H4 (cell line): ENCODE results near the gene SMIM12. TPM values are rescaled to one million over a fixed set of nuclear protein-coding genes. Genes with fewer than 3 reads are reported as not detected.
A peak's percentile ranks its signal among the peaks of the same experiment; 100 is the strongest.

Source experiments
- DNase-seq: peaks from one replicate; pipeline ENCODE4 v3.0.0-alpha.2; 2015; ENCODE audit warnings: low spot score
- total RNA-seq: library from RNA; depleted of rRNA; stranded (reverse); fragments of >200 nt; shearing (Covaris generic); gene quantifications from 2 replicates; pipeline ENCODE4 v1.2.3, GENCODE V29; 2014

Gene SMIM12
- total RNA-seq, 1 experiment from 2014 or later, result 34.9 TPM

DNA sequence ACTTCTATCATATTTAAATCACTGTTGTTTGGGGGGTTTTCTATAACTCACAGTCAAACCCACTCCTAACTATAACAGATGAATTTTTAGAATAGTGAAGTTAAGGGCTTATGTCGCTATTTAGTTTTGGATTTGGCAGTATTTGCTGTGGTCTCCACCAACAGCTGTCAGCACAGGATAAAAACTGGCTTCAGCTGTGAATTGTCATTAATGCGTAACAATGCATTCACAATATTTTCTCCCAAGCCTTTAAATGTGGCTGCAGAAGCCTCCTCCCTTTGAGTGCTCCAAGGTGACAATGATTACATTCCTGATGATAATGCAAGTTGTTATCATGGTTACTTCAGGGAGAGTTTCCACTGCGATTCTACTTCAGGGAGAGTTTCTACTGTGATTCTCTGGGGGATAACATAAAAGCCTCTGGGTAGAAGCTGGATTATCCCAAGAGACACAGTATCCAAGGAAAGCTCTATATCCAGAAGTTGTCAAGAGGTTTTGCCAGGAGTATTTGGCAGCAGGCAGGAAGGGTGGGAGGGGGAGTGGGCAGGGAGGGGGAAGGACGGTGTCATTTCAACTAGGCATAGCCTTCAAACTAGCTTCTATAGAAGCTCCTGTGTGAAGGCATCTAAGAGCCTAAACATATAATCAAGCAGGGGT lies 14.9 kb upstream of the SMIM12 start:
- DNase-seq, result no peak

DNA sequence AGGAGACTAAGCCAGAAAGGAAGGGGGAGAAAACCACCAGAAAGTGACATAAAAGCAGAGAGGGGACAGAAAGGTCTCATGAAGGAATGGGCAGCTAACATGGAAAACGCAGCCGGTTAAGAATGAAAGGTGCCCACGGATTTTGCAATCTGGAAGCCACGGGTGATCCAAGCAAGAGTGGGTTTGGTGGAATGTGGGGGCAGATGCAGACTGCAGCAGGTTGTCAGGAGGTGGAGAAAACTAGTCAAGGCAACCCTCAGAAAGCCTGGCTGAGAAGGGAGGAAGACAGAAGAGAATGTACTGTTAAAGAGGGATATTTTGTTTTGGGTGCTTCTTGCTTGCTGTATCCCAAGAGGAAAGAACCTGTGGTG lies 12.6 kb upstream of the SMIM12 start:
- DNase-seq, result no peak

DNA sequence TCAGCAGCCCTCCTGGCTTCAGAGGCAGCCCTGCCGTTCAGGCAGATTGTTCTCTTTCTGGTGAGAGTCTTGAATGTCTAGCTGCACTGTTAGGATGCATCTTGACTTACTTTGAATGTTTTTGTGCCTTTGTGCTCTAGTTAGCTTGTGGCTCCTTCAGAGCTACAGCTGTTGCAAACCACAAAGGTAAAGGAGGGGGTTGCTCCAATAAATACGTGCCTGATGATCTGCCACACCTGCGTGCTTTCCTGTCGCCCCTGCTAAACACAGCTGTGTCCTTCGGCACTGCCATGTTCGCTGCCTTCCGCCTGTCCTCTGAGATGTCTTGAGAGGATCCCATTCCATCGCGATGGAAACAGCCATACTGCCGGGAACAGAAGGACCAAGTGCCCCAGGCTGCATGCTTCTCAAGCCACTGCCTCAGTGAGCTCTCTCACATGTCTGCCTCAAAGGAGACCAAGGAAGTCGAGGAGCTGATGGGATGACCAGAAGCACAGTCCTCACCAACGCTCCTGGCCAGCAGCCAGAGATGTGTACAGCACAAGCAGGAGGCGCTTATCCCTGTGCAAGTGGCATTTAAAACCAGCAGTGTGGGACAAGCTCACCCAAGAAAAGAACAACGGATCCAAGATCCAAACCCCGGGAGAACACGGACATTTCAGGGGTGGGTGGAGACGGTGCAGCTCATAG lies 12.0 kb upstream of the SMIM12 start:
- DNase-seq, result no peak

DNA sequence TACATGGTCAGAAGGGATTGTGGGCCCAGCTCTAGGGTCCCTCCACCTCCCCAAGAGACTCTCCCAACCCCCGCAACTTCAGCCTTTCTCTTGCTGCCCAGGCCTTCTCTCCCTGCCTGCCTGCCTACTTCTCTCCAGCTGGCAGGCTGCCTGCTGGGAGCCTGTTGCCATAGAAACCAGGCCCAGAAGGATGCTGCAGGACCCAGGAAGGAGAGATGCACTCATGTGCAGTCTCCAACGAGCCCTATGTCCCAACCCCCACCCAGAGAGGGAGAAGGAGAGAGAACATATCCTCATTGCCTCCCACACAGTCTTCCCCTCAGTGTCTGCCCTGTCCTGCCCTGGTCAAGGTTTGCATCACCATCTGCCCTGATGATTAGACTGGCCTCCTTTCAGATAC lies 10.8 kb upstream of the SMIM12 start:
- no peak for DNase-seq

DNA sequence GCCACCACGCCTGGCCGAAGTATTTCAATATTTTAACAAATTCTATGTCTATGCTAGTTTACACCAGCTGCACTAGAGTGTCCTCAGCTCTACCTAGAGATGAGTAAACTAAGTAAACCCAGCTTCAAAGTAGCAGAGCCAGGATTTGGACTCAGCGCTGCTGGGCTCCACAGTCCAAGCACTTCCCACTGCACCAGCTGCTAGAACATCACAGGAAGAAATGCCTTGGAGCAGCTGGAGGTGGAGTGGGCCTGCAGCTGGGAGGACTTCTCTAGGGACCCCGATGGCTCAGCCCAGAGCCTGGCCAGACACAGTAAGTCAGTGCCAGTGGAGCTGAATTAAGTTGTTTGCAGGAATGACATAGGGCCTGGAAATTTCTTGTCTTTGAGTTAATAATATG lies 10.2 kb upstream of the SMIM12 start:
- DNase-seq, result no peak

DNA sequence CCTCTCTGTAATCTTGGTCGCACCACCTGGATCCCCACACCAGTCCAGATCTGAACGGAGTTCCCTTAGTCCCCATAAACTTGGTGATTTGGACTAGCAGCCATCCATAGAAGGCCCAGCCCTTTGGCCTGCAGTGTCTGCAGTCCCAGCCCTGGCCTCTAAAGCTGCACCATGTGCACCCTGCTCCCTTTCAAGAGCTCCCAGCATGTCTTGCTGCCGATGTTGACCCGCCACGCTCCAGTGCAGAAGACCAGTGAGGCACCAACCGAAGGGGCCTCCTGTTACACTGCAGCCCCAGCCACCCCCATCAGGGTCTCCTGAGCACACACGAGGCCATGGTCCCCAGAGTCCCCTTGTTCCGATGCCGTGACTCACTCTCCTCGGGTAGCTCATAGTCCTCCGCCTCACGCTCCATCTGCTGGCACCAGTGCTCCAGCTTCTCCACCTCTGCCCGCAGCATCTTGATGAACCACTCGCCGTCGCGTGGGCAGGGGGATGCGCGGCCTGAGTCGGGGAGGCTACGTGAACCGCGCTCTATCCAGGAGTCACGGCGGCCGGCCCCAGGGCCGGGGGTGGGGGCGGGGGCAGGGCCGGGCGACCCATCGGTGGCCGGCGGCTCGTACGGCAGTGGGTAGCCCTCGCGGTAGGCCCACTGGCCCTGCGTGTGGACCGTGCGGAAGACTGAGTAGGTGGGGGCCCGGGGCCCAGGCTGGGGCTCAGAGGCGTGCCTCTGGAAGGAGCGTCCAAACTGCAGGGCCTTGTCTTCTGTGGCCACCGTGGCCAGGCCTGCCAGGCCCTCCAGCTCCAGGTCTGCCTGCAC lies 8.9 kb upstream of the SMIM12 start:
- DNase-seq, result no peak

DNA sequence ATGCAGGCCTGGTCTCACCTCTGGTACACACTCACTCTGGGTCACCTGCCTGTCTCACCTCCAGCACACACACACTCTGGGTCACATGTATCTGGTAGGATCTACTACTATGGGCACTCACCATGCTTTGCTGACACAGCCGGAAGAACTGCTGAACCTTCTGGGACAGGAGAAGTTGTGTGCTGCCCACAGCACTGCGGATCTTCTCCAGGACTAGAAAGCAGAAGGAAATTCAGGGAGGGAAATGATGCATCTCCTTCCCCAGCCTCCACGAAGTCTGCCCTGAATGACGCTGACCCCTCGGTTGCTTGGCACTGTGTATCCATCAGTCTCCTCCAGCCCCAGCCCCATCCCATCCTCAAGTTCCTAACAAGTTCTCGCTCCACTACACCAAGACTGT lies 7.9 kb upstream of the SMIM12 start:
- no peak for DNase-seq

DNA sequence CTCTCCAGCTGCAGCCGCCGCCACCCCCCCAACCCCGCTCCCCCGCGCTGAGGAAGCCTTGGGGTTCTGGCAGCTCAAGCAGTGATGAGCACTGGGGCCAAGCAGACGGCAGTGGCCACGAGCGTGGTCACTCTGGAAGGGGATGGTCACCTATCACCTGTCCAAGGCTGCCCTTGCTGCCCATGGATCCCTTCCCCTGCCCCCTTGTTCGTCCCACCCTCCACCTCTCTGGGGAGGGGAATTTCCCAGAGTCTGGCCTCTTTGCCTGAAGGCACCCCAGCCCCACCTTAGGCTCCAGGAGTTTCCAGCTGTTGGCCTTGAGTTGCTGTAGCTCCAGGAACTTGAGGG lies 7.2 kb upstream of the SMIM12 start:
- DNase-seq, result no peak

DNA sequence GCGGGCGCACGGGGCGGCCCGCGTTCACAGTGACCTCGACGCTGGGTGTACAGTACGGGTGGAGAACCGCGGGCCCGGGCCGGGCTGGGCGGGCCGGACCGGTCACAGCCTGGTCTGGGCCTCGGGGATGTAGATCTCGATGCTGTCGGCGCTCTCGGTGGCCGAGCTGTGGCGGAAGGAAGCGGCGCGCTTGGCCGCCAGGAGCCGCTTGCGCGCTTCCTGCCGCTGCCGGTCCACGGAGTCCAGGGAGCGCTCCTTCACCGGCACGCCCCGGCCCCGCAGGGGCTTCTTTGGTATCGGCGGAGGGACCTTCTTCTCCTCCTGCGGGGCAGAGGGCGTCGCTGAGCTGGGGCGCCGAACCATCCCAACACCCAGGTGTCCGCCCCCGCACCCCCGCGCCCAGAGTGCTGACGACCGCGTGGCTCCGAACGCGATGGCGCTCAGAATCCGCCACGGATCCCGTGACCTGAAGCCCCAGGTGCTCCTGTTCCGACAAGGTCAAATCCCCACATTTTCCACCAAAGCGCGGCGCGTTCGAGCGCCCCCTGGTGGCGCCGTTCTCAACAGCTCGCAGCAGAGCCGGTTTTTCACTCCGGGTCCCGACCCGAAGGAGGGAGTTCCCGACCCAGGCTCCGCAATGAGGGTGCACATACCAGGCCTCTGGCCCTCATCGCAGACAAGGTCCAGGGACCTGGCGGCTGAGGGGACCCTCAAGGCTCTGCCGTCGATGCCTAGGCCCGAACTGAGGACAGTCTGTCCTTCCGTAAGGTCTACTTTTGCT lies 6.6 kb upstream of the SMIM12 start:
- peak; percentile 23 for DNase-seq

DNA sequence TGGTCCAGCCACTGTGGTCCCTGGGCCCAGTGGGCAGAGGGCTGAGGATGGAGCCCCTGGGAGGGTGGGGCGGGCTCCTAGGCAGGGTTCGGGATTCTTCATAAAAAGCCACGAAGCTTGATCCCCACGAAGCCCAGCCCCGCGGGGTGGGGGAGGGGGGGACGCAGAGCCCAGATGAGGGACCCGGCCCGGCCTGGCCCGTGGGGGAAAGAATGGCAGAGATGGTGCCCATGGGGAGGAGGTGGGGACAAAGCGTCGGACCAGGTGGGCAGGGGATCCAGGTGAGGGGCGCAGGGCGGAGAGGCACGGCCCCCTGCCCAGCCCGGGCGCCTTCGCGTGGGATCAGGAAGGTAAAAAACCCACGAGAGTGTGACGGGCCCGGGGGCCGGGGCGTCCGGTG lies 6.0 kb upstream of the SMIM12 start:
- DNase-seq, result no peak

DNA sequence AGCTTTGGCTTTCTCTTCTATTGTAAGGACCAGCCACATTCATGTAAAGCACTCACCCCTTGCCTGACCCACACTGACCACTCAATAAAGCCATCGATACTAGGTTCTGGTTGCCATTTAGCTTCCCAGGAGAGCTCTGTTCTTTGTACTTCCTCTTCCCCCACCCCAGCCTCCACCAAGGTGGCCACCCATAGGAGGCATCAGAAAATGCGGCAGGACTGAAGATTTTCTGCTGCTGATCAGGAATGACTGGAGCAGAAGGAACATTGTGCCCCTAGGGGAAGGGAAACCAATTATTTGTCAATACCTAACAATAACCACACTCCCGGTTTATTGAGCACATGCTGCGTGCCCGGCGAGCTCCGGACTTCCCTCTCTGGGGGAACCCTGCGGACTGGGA lies 5.2 kb upstream of the SMIM12 start:
- no peak for DNase-seq

DNA sequence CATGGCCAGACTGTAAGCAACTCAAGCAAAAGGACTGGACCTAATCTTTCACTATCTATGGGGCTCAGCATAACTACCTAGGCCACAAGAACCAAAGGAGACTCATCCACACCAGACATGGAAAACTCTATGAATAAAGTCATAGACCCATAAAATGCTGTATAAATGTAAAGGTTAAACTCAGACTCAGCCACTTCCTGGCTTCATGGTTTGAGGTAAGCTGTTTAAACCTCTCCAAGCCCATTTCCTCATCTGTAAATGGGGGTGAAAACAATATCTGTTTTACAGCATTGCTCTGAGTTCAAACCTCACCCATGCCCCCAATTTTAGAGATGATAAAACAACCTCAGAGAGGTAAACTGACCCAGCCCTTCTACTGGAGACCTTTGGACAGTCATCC lies 4.0 kb upstream of the SMIM12 start:
- DNase-seq, result no peak

DNA sequence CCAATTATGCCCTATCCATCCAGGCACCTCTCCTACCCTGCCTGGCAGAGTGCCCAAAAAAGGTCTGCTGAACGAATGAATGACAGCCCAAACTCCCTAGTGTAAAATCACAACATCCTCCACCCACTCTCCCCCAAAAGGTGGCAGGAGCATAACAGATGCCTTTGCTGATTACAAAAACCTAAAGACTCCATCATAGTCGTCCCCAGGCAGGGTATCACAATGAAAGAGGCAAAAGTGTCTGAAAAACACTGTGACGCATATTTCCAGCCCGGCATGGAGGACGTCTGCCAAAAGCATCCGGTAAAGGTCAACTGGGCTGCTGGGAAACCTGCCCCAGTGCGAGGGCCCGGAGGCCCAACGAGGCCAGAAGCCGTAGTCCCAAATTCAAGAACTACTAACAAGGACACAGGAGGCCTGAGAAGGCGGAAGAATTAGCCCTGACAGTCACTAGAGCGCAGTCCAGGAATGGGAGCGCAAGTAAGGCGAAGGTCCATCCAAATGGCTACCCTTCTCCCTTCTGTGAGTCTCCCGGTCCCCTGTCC lies 576 bp downstream of the SMIM12 start:
- no peak for DNase-seq

DNA sequence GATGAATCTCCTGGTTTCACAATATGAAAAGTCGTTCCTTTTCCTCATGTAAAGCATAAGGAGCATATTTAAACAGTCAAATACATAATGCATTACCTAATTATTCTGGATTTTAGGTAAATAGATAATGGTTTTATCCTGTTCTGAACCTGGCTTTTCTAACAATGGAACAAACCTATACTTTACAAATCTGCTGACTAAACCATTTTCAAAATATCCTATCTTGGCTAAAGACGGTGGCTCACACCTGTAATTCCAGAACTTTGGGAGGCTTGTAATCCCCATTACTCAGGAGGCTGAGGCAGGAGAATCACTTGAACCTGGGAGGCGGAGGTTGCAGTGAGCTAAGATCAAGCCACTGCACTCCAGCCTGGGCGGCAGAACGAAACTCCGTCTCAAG lies 2.9 kb downstream of the SMIM12 start:
- DNase-seq, result no peak

DNA sequence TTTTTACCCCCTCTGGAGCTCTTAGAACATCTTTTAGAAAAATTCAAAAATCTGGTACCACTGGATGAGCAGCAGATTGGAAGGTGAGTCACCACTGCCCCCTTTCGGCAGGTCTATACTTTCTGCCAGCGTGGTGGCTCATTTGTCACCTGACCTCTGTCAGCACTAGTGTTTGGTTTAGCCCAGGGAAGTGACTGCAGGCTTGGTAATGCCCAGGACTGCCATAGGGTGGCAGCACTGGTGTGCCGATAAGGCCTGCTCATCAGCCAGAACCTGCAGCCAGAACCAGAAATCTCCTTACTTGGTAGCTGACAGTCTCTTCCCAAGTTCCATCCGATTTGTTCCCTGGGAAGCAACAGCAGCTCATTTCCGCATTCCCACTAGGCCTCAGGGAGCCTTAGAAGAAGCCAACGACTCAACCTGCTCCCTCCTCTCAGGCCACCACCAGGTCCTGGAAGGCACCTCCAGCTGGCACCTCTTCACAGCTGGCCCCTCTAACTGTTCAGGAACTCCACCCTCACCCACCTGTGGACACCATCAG lies 6.8 kb downstream of the SMIM12 start:
- DNase-seq, result peak; percentile 95

DNA sequence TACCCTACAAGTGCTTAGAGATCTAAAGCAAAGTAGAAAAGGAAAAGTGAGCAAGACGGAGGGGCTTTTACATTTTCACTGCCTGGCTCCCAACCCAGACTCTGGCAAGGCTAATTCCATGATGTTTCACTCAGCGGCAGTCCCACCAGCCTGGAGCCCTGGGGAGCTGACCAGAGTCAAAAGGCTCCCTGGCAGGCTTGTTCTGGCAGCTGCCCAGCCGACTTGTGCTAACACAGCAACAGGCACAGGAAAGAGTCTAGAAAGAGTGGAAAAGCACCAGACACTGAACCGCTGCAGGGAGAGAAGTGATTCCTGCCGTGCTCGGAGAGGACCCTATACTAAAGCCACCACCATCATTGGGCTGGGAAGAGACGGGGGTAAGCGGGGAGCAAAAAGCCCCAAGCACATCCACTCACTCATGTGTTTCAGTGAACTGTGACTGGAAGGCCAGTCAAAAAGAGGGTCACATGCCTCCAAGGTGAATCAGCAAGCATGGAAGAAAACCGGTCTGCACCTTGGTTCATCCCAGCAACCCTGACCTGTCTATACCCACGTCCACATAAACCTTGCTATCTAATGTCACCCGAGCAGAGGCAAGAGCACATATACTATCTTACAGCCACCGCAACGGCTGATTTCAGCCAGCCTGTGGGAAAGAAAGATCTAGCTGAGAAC lies 8.0 kb downstream of the SMIM12 start:
- no peak for DNase-seq

DNA sequence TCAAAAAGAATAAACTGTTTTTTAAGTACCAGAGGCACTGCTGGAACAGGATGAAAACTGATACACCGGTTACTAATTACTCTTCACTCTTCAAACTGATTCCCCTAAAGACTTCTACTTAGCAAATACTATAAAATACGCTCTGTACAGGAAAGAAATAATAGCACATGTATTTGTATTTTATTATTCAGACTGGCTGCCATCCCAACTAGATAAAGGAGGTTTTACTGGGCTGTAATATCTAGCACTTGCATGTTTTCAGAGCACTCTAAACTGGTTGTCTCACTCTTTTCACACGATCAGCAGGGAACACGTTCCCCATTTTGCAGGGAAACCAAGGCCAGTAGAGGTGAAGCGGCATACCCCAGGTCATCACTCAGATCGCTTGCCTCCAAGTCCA lies 9.2 kb downstream of the SMIM12 start:
- DNase-seq, result no peak

DNA sequence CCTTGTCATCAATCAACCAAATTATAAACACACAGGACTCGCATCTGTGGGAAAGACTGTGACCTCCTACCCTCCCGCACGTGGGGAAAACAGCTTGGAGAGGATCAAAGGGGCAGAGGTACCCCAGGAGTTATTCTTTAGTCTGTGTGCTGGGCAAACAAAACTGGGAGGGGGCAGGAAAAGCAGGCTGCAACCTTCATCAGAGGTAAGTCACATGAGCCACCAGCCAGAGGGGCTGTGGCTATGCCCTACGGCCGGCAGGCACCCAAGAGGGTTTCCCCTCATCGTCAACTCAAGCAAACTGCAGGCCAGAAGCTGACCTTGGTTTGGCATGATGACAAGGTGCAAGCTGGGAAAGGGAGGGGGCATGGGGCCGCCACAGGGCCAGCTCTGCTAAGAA lies 12.5 kb downstream of the SMIM12 start:
- DNase-seq, result no peak

DNA sequence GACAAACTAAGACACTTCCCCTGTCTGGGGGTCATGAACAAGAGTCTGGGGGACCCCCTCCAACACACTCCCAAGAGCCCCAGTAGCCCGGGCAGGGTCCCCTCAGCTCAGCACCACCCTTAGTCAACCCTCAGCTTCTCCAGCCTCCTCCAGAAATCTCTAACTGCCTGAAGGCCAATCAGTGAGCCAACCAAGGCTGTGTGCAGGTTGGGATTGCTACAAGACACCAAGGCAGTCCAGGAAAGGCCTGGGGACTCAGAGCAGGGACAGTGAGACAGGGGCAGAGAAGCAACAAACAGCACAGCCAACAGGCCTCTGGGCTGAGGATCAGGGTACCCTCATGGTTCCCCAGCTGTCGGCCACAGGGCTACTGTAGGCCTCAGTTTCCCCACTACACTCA lies 13.3 kb downstream of the SMIM12 start:
- no peak for DNase-seq

DNA sequence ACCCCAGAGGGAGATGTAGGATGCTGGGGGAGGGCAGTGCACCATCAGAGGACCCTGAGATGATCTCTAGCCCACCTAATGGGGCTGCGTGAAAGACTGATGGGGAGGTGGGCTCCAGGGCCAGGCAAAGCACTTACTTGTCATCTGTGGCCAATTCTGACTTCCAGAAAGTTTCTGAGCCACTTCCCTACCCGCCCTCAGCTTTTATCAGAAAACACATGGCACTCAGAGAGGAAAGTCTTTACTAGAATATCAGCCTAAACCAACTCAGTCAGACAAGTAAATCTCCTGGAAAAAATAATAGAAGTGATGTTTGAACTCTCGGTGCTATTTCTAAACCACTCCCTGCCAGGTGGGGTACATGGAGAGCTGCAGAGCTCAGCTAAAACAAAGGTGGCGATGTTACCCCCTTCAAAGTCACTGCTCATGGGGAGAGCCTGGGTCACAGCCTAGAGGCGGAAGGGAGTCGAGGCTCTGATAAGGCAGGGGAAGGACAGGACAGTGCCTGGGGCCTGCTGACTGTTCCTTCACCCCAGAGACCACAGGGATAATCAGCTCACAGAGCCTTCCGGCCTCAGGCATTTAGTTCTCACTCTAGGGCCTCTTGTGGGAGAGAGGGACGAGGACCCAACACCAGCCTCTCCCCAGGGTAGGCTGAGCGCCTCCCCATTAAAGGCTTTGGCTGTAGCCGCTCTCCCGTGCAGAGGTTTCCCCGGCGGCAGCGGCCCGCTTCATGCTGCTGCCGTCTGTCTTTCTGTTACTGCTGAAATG lies 14.2 kb downstream of the SMIM12 start:
- DNase-seq, result no peak

DNA sequence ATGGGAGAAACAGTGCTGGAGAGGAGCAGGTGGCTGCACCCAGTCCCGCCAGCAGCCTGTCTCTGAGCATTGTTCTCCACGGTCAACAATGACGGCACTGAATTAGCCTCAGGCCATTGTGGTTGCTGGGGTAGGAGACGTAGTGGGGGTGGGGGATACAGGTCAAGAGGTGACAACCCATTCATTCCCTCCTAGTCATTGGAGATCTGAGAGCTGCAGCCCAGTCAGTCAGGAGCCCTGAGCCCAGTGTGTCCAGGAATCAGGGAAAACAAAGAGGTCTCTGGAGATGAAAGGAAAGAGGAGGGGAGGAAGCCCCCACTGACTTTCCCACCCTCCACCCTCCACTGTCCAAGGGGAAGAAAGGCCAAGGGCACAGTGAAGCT lies 15.3 kb downstream of the SMIM12 start:
- no peak for DNase-seq
